ENCODE data around the gene FADD. TPM values are rescaled to one million over a fixed set of nuclear protein-coding genes. Genes with fewer than 3 reads are reported as not detected.

Gene FADD
- 42.9 and 49.3 TPM in 2 replicates for total RNA-seq

GRCh38 chr11:70202920-70203750 lies at the start of gene FADD:
FADD (plus strand) TSS chr11:70203296; CDS start chr11:70203460, 164 bp downstream.

Other genes starting within 250 kb of the FADD start
- gene ANO1, start 125.0 kb upstream of the FADD start, total RNA-seq = 0.13 and 0.32 TPM in 2 replicates
- 19.4 and 41.4 TPM in 2 replicates for gene PPFIA1, start 67.4 kb downstream of the FADD start, total RNA-seq
- 256 and 405 TPM in 2 replicates for gene CTTN, start 195.2 kb downstream of the FADD start, total RNA-seq

Data from bladder microvascular endothelial cell (primary cell).